ENCODE results near the gene VANGL1.

GRCh38 chr1:115670476-115671175, 28.9 kb downstream of the VANGL1 start:
- no peak for TF ChIP-seq CTCF (IDR thresholded peaks at IDR 0.05)
- TF ChIP-seq POLR2A (IDR thresholded peaks at IDR 0.05): no peak

Measured in lower leg skin (tissue), 3 donors.